ENCODE results near the gene PTPN9. TPM values are rescaled to one million over a fixed set of nuclear protein-coding genes. Genes with fewer than 3 reads are reported as not detected.

PTPN9 gene
- total and polyA plus RNA-seq, 10 of the 15 experiments (the other 5 are each of a cell fraction or from before 2014, with no cell fraction given) = 7.8 to 29.1 (median 18.5) TPM

GRCh38 chr15:75493732-75494131, 85.4 kb downstream of the PTPN9 start (continued):
- TF ChIP-seq, protein P1, sequence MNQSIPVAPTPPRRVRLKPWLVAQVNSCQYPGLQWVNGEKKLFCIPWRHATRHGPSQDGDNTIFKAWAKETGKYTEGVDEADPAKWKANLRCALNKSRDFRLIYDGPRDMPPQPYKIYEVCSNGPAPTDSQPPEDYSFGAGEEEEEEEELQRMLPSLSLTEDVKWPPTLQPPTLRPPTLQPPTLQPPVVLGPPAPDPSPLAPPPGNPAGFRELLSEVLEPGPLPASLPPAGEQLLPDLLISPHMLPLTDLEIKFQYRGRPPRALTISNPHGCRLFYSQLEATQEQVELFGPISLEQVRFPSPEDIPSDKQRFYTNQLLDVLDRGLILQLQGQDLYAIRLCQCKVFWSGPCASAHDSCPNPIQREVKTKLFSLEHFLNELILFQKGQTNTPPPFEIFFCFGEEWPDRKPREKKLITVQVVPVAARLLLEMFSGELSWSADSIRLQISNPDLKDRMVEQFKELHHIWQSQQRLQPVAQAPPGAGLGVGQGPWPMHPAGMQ (IDR thresholded peaks at IDR 0.05; ENCODE audit: borderline replicate concordance) = no peak
- TF ChIP-seq NFIC (IDR thresholded peaks at IDR 0.05; ENCODE audit: low read depth, low read length) = no peak
- TF ChIP-seq, protein P2, sequence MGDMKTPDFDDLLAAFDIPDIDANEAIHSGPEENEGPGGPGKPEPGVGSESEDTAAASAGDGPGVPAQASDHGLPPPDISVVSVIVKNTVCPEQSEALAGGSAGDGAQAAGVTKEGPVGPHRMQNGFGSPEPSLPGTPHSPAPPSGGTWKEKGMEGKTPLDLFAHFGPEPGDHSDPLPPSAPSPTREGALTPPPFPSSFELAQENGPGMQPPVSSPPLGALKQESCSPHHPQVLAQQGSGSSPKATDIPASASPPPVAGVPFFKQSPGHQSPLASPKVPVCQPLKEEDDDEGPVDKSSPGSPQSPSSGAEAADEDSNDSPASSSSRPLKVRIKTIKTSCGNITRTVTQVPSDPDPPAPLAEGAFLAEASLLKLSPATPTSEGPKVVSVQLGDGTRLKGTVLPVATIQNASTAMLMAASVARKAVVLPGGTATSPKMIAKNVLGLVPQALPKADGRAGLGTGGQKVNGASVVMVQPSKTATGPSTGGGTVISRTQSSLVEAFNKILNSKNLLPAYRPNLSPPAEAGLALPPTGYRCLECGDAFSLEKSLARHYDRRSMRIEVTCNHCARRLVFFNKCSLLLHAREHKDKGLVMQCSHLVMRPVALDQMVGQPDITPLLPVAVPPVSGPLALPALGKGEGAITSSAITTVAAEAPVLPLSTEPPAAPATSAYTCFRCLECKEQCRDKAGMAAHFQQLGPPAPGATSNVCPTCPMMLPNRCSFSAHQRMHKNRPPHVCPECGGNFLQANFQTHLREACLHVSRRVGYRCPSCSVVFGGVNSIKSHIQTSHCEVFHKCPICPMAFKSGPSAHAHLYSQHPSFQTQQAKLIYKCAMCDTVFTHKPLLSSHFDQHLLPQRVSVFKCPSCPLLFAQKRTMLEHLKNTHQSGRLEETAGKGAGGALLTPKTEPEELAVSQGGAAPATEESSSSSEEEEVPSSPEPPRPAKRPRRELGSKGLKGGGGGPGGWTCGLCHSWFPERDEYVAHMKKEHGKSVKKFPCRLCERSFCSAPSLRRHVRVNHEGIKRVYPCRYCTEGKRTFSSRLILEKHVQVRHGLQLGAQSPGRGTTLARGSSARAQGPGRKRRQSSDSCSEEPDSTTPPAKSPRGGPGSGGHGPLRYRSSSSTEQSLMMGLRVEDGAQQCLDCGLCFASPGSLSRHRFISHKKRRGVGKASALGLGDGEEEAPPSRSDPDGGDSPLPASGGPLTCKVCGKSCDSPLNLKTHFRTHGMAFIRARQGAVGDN (IDR thresholded peaks at IDR 0.05) = no peak
- no peak for TF ChIP-seq GABPA (IDR thresholded peaks at IDR 0.05; ENCODE audit: low read depth)
- no peak for TF ChIP-seq SMAD1 (IDR thresholded peaks at IDR 0.05; ENCODE audit: low read depth, partially characterized antibody)
- no peak for TF ChIP-seq SKIL (IDR thresholded peaks at IDR 0.05; ENCODE audit: low read depth, poor library complexity, severe bottlenecking)
